Measurements from ENCODE around the gene ZNF385A.
"Not testable (repeated sequence)": the region's sequence is repeated elsewhere in the genome, so short reads cannot be mapped to it uniquely, and the experiment has no call there.

Gene ZNF385A

DNA sequence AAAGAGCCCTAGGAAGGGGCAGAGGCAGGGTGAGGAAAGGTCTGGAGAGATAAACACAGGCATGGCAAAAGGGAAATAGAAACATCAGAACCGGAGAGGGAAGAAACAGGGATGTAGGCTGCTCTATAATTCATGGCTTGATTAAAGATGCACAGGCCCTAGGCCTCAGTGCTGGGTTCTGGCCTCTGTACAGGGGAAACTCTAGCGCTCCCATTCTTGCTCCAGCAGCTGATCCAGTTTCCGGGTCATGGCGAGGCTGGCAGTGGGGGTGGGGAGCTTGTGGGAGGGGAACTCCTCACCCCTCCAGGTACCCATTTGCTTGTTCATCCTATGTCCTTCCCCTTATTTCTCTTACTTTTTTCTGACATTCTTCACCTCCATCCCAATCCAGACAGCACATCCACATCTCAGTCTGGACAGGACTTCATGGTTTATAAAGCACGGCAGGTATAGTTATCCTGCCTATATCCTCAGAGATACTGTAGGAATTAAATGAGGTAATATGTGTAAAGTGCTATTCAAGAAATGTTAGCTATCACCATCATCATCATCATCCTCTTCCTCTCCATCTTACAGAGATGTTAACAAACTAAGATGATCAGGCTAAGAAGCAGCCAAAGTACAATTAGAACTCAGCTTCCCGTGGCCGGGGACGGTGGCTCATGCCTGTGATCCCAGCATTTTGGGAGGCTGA, 12.3 kb downstream of the ZNF385A start:
- peak in 1 of 2 experiments; percentile 69 for DNase-seq

DNA sequence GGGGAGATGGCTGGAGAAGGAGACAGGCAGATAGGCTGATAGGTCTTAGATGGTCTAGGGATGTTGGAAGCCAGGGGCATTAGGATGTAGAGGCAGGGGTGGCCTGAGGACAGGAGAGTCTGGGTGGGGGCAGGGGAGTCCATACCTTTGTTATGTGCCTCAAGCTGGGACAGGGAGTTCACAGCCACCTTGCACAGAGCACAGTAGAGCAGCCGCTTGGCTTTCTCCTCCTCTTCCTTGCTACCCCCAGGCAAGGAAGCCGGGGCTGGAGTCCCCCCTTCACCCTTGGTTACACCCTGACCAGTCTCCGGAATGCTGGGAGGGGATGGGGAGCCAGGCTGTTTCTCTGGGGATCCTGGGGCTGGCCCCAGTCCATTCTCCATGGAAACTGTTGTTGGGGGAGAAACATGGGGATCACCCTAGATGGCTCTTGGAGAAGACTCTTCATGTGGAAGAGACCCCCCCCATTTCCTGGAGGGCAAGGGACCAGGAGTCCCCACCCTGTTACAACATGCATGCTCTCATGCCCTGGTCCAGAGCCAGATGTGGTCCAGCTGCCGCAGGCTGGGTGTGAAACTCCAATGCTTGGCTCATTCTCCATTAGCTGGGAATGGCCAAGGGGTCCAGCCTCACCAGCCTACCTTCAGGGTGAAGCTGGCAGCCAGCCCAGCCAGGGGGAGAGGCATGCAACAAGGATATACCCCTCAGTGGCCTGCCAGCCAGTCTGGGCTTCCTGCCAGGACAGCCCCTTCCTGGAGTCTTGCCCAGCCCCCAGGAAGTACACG, 13.0 kb downstream of the ZNF385A start:
- peak; percentile 72 to 82 for DNase-seq

- peak in 1 of 2 experiments; percentile 23 for DNase-seq
Measured at GRCh38 chr12:54370171-54370730, 14.3 kb downstream of the ZNF385A start.

GRCh38 chr12:54369597-54370131, 14.9 kb downstream of the ZNF385A start:
- no peak for DNase-seq

DNA sequence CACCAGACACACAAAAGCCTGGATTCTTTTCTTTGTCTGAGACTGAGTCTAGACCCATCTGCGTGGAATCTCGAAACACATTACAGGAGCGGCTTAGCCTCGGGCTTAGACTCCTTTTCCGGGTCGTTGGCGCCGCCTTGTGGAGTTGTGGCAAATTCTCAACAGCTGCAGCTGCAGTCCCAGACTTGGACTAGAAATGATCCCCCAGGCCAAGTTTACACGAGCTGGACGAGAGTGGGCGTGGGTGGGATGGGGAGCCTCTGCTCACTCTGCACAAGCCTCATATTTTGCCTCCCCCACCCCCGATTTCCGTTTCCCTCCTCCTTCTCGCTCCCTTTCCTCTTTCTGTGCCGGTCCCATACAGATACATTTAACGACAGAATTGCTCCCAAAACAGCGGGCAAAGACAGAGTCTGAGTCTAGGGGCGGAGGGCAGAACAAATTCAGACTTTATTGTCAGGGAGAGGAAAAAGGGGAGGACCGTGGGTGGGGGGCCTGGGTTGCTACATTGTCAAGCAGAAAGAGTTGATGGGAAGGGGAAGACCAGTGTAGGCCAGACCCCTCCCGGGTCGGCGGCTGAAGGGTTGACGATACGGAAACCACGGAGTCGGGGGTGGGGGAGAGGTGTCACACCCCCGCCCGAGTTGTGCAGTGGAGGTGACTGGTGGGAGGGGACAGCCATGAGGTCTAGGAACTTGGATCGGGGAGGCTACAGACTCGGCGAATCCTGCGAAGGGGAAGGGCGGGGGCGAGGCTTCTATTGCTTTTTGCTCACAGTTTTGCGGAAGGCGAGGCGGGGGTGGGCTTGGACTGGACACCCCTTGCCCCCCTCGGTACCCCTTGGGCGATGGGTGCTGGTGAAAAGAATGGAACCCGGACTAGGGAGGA, 15.6 kb downstream of the ZNF385A start:
- DNase-seq = peak; percentile 73 to 86

GRCh38 chr12:54368025-54368708, 16.4 kb downstream of the ZNF385A start:
- no peak for DNase-seq

GRCh38 chr12:54364413-54364812, 20.1 kb downstream of the ZNF385A start, which contains the start of gene GPR84:
TSS of gene GPR84 (minus strand) at chr12:54364486. CDS start at chr12:54363851, 635 bp downstream.
- no peak for DNase-seq

DNA sequence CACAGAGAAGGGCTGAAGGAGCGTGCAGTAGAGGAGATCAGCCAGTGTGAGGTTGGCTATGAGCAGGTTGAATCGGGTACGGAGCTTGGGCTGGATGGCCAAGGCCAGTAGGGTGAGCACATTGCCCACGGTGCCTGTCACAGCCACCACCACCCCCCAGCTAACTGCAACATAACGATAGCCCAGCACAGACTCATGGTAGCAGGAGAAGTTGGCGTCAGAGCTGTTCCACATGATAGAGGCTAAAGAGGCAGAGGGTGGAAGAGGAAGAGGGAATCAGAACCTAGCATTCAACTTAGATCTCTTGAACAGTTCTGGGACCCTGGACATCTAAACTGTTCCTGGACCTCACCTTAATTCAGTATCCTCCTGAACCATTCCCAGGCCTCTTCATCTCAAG, 20.9 kb downstream of the ZNF385A start:
- DNase-seq = no peak

DNA sequence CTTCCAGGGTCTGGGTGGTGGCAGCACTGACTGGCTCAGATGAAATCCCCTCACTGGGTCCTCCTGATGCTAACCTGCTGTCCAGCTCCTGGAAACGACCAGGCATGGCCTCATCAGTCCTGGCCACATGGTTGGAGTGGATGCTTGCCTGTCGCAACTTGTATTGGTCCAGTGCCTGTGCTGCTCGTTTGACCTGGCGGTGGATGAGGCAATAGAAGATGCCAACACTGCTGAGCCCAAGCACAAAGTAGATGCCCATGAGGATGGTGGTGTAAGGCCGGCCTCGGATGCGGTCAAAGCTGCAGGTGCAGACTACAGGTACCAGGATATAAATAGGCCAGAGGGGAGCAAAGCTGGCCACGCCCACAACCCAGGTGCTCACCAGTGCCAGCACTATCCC, 21.5 kb downstream of the ZNF385A start:
- DNase-seq = no peak

GRCh38 chr12:54360717-54361456, 23.6 kb downstream of the ZNF385A start:
- peak; percentile 85 to 86 for DNase-seq

DNA sequence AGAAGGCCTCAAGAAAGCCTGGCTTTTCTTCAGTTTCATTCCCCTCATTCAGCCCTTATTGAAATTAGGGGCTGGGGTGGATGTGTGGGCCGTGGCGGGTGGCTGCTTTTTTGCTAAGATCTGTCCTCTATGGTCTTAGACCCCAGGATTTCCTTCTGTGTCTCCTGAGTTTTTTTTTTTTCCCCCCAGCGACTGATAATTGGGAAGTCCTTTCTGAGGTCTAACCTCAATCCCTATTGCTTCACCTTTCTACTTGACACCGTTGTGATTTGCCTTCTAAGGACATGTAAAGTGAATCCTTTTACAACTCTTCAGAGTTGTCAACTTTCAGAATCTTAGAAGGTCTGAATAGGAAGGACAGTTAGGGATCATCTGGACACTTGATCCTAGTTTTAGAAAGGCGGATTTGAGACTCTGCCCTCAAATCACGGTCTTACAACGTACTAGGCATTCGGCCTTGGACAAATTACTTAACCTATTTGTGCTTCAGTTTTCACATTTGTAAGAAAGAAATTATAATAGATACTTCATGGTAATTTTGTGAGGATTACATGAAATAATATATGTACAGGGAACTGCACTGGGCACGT, 24.7 kb downstream of the ZNF385A start:
- DNase-seq = no peak

DNA sequence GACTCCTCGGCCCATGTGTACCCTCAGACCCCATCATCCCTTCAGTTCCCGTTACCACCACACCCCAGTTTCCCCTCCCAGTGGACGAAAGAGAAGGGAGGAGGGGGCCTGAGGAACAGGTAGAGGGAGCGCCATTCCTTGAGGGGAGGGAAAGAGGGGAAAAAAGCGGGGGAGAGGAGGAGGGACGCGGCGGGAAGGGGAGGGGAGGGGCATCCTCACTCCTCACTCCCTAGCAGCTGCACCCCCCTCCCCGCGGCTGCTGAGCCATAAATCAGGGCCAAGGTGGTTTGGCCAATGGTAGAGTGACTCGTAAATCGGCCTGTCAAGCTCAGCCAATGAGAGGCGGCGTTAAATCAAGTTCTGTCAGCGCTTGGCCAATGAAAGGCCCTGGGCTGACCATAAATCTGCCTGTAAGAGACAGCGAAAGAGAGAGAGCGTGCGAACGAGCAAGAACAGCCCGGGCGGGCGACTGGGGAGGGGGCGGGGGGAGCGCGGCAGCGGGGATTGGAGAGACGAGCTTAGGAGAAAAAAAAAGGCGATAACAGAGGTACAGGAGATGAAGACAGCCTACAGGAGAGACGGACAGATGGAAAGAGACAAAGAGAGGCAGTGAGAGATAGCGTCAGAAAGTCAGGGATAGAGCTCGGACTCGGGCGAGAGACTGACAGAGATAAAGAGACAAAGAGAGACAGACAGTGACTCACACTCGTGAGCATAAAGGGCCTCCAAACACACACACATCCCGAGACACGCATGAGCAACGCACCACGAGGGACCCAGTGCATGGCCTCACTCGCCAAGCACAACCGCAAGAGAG, 25.4 kb downstream of the ZNF385A start:
- peak; percentile 98 to 99 for DNase-seq

GRCh38 chr12:54358191-54358944, 26.2 kb downstream of the ZNF385A start:
- peak in 1 of 2 experiments; percentile 12 for DNase-seq

GRCh38 chr12:54357506-54358190, 26.9 kb downstream of the ZNF385A start:
- no peak for DNase-seq

GRCh38 chr12:54356951-54357356, 27.6 kb downstream of the ZNF385A start:
- peak in 1 of 2 experiments; percentile 37 for DNase-seq

- DNase-seq = no peak
Measured at GRCh38 chr12:54356228-54356627, 28.3 kb downstream of the ZNF385A start.

- no peak for DNase-seq
Measured at GRCh38 chr12:54355104-54355815, 29.3 kb downstream of the ZNF385A start.

GRCh38 chr12:54354271-54354670, 30.3 kb downstream of the ZNF385A start:
- not testable (repeated sequence) for DNase-seq

Measured in SHP77 (cell line).